HEK293 (cell line): ENCODE results near the gene NABP2.

Experiments
- GLI4 ChIP-seq: fragments of 450-650 bp; formaldehyde crosslinking; IDR thresholded peaks from 2 replicates; pipeline ENCODE4 v1.5.1; 2016; ENCODE audit warnings: missing biosample characterization, missing genetic modification characterization
- HOXA7 ChIP-seq: sonication (generic); formaldehyde crosslinking; IDR thresholded peaks from 2 replicates; pipeline ENCODE4 v1.8.1; 2022; ENCODE audit warnings: missing genetic modification reagents, borderline replicate concordance
- KLF8 ChIP-seq: fragments of 450-650 bp; formaldehyde crosslinking; IDR thresholded peaks from 2 replicates; pipeline ENCODE4 v1.5.1; 2016; ENCODE audit warnings: missing biosample characterization, missing genetic modification characterization
- MEIS1 ChIP-seq: sonication (generic); formaldehyde crosslinking; IDR thresholded peaks from 2 replicates; pipeline ENCODE4 v1.8.1; 2022; ENCODE audit warnings: missing genetic modification reagents, mild to moderate bottlenecking, borderline replicate concordance
- ZBTB17 ChIP-seq: fragments of 450-650 bp; formaldehyde crosslinking; IDR thresholded peaks from 2 replicates; pipeline ENCODE4 v1.5.1; 2016; ENCODE audit warnings: missing biosample characterization, missing genetic modification characterization
- ZIC2 ChIP-seq: fragments of 450-650 bp; formaldehyde crosslinking; IDR thresholded peaks from 2 replicates; pipeline ENCODE4 v1.5.1; 2016; ENCODE audit warnings: missing biosample characterization, missing genetic modification characterization
- ZNF16 ChIP-seq: fragments of 450-650 bp; formaldehyde crosslinking; IDR thresholded peaks from 2 replicates; pipeline ENCODE4 v1.5.1; 2016; ENCODE audit warnings: low read depth, missing biosample characterization, missing genetic modification characterization
- ZNF175 ChIP-seq: fragments of 450-650 bp; formaldehyde crosslinking; IDR thresholded peaks from 2 replicates; pipeline ENCODE4 v1.5.1; 2016; ENCODE audit warnings: missing biosample characterization, missing genetic modification characterization
- ZNF184 ChIP-seq: fragments of 450-650 bp; IDR thresholded peaks from 2 replicates; pipeline ENCODE4 v1.5.1; 2018; ENCODE audit warnings: missing biosample characterization, mild to moderate bottlenecking, missing genetic modification characterization
- ZNF2 ChIP-seq: fragments of 450-650 bp; formaldehyde crosslinking; IDR thresholded peaks from 2 replicates; pipeline ENCODE4 v1.5.1; 2016; ENCODE audit warnings: missing biosample characterization, missing genetic modification characterization
- ZNF274 ChIP-seq, 2 experiments: fragments of 200-500 bp in 1 of 2; fragments of 450-650 bp in 1 of 2; sonication (Bioruptor generic) in 1 of 2; formaldehyde crosslinking in 1 of 2; IDR thresholded peaks; 2 replicates each; pipeline versions ENCODE4 v1.5.1 to v1.6.1; 2014 to 2016; ENCODE audit warnings: borderline replicate concordance in 1 of 2, inconsistent platforms in 1 of 2, low read length in 1 of 2, missing biosample characterization in 1 of 2, missing genetic modification characterization in 1 of 2
- ZNF366 ChIP-seq: fragments of 450-650 bp; formaldehyde crosslinking; conservative IDR thresholded peaks from 2 replicates; pipeline ENCODE4 v1.5.1; 2016; ENCODE audit warnings: missing biosample characterization, missing genetic modification characterization
- ZNF391 ChIP-seq: fragments of 450-650 bp; formaldehyde crosslinking; IDR thresholded peaks from 2 replicates; pipeline ENCODE4 v1.5.1; 2016; ENCODE audit warnings: low read depth, missing biosample characterization, missing genetic modification characterization, borderline replicate concordance
- ZNF501 ChIP-seq: fragments of 450-650 bp; formaldehyde crosslinking; IDR thresholded peaks from 2 replicates; pipeline ENCODE4 v1.5.1; 2016; ENCODE audit warnings: missing biosample characterization, missing genetic modification characterization
- ZNF530 ChIP-seq: fragments of 450-650 bp; formaldehyde crosslinking; IDR thresholded peaks from 2 replicates; pipeline ENCODE4 v1.5.1; 2016; ENCODE audit warnings: low read depth, missing biosample characterization, missing genetic modification characterization
- ZNF677 ChIP-seq: fragments of 450-650 bp; IDR thresholded peaks from 2 replicates; pipeline ENCODE4 v1.5.0; 2018; ENCODE audit warnings: missing biosample characterization, mild to moderate bottlenecking, missing genetic modification characterization, moderate library complexity
- ZNF792 ChIP-seq: fragments of 450-650 bp; formaldehyde crosslinking; IDR thresholded peaks from 2 replicates; pipeline ENCODE4 v1.5.1; 2016; ENCODE audit warnings: missing biosample characterization, missing genetic modification characterization
- TF ChIP-seq, protein P1 (sequence below): fragments of 450-650 bp; formaldehyde crosslinking; IDR thresholded peaks from 2 replicates; pipeline ENCODE4 v1.5.1; 2016; ENCODE audit warnings: missing biosample characterization, missing genetic modification characterization
- TF ChIP-seq, protein P2 (sequence below): fragments of 450-650 bp; formaldehyde crosslinking; IDR thresholded peaks from 2 replicates; pipeline ENCODE4 v1.5.1; 2017; ENCODE audit warnings: missing biosample characterization, missing genetic modification characterization
- TF ChIP-seq, protein P3 (sequence below): fragments of 450-650 bp; formaldehyde crosslinking; IDR thresholded peaks from 2 replicates; pipeline ENCODE4 v1.5.1; 2016; ENCODE audit warnings: missing biosample characterization, missing genetic modification characterization
- TF ChIP-seq, protein P4 (sequence below): fragments of 450-650 bp; formaldehyde crosslinking; IDR thresholded peaks from 2 replicates; pipeline ENCODE4 v1.5.1; 2016; ENCODE audit warnings: missing biosample characterization, missing genetic modification characterization, borderline replicate concordance
- TF ChIP-seq, protein P5 (sequence below): fragments of 450-650 bp; formaldehyde crosslinking; IDR thresholded peaks from 2 replicates; pipeline ENCODE4 v1.5.1; 2016; ENCODE audit warnings: missing biosample characterization, missing genetic modification characterization
- TF ChIP-seq, protein P6 (sequence below): fragments of 450-650 bp; formaldehyde crosslinking; IDR thresholded peaks from 2 replicates; pipeline ENCODE4 v1.5.1; 2017; ENCODE audit warnings: missing biosample characterization, missing genetic modification characterization
- TF ChIP-seq, protein P7 (sequence below): fragments of 450-650 bp; formaldehyde crosslinking; IDR thresholded peaks from 2 replicates; pipeline ENCODE4 v1.5.1; 2017; ENCODE audit warnings: missing biosample characterization, missing genetic modification characterization

The NABP2 gene

DNA sequence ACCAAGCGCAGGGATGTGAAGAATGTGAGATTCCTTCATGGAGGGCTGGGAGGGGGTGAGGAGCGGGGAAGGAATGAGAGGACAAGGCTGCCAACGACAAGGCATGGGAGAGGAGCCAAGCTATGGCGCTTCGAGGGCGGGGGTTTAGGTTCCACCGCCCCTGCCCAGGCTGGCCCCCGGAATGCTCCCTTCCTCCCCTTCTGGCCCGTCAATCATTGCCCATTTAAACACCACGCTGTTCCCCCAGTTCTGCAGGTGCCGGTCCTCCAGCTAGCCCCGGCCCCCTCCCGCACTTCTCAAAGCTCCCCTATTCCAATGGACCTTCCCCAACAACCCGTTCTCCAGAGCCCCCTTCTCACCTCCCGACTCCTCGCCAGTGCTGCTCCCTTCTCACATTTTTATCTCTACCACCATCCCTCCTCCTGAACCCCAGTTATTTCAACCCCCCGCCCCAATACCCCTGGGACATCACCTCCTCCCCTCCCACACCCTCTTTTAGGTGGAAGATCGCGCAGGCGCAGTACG, 2.8 kb upstream of the NABP2 start (continued):
- TF ChIP-seq, protein P1, sequence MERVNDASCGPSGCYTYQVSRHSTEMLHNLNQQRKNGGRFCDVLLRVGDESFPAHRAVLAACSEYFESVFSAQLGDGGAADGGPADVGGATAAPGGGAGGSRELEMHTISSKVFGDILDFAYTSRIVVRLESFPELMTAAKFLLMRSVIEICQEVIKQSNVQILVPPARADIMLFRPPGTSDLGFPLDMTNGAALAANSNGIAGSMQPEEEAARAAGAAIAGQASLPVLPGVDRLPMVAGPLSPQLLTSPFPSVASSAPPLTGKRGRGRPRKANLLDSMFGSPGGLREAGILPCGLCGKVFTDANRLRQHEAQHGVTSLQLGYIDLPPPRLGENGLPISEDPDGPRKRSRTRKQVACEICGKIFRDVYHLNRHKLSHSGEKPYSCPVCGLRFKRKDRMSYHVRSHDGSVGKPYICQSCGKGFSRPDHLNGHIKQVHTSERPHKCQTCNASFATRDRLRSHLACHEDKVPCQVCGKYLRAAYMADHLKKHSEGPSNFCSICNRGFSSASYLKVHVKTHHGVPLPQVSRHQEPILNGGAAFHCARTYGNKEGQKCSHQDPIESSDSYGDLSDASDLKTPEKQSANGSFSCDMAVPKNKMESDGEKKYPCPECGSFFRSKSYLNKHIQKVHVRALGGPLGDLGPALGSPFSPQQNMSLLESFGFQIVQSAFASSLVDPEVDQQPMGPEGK (tag by site-specific recombination), result peak; percentile 99
- TF ChIP-seq ZNF792 (tag by site-specific recombination) (no peak), ZNF16 (tag by site-specific recombination) (no peak), ZNF274 (IDR thresholded peaks at IDR 0.05; ENCODE audit: low read length) (no peak), ZNF274 (tag by site-specific recombination; IDR thresholded peaks at IDR 0.05; ENCODE audit: borderline replicate concordance) (no peak), ZNF501 (tag by site-specific recombination) (no peak; the same call in 1 of the 2 replicates), ZBTB17 (tag by site-specific recombination) (no peak; the same call in 1 of the 2 replicates), HOXA7 (CRISPR knock-in tag) (no peak), ZIC2 (0 out of 2 replicates have a peak, but pooled peaks have one; percentile 10), ZNF530 (tag by site-specific recombination) (no peak), KLF8 (tag by site-specific recombination) (peak; percentile 67), ZNF175 (tag by site-specific recombination) (no peak), GLI4 (tag by site-specific recombination) (no peak), ZNF2 (tag by site-specific recombination) (peak; percentile 44; the same call in 1 of the 2 replicates), ZNF391 (0 out of 2 replicates have a peak, but pooled peaks have one; percentile 54), ZNF184 (tag by site-specific recombination) (no peak), MEIS1 (no peak), ZNF366 (tag by site-specific recombination) (peak; percentile 56; the same call in 1 of the 2 replicates), ZNF677 (no peak)
- TF ChIP-seq, protein P2, sequence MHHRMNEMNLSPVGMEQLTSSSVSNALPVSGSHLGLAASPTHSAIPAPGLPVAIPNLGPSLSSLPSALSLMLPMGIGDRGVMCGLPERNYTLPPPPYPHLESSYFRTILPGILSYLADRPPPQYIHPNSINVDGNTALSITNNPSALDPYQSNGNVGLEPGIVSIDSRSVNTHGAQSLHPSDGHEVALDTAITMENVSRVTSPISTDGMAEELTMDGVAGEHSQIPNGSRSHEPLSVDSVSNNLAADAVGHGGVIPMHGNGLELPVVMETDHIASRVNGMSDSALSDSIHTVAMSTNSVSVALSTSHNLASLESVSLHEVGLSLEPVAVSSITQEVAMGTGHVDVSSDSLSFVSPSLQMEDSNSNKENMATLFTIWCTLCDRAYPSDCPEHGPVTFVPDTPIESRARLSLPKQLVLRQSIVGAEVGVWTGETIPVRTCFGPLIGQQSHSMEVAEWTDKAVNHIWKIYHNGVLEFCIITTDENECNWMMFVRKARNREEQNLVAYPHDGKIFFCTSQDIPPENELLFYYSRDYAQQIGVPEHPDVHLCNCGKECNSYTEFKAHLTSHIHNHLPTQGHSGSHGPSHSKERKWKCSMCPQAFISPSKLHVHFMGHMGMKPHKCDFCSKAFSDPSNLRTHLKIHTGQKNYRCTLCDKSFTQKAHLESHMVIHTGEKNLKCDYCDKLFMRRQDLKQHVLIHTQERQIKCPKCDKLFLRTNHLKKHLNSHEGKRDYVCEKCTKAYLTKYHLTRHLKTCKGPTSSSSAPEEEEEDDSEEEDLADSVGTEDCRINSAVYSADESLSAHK (tag by site-specific recombination), result 0 out of 2 replicates have a peak, but pooled peaks have one; percentile 9
- TF ChIP-seq, protein P3, sequence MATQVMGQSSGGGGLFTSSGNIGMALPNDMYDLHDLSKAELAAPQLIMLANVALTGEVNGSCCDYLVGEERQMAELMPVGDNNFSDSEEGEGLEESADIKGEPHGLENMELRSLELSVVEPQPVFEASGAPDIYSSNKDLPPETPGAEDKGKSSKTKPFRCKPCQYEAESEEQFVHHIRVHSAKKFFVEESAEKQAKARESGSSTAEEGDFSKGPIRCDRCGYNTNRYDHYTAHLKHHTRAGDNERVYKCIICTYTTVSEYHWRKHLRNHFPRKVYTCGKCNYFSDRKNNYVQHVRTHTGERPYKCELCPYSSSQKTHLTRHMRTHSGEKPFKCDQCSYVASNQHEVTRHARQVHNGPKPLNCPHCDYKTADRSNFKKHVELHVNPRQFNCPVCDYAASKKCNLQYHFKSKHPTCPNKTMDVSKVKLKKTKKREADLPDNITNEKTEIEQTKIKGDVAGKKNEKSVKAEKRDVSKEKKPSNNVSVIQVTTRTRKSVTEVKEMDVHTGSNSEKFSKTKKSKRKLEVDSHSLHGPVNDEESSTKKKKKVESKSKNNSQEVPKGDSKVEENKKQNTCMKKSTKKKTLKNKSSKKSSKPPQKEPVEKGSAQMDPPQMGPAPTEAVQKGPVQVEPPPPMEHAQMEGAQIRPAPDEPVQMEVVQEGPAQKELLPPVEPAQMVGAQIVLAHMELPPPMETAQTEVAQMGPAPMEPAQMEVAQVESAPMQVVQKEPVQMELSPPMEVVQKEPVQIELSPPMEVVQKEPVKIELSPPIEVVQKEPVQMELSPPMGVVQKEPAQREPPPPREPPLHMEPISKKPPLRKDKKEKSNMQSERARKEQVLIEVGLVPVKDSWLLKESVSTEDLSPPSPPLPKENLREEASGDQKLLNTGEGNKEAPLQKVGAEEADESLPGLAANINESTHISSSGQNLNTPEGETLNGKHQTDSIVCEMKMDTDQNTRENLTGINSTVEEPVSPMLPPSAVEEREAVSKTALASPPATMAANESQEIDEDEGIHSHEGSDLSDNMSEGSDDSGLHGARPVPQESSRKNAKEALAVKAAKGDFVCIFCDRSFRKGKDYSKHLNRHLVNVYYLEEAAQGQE (tag by site-specific recombination), result no peak
- TF ChIP-seq, protein P4, sequence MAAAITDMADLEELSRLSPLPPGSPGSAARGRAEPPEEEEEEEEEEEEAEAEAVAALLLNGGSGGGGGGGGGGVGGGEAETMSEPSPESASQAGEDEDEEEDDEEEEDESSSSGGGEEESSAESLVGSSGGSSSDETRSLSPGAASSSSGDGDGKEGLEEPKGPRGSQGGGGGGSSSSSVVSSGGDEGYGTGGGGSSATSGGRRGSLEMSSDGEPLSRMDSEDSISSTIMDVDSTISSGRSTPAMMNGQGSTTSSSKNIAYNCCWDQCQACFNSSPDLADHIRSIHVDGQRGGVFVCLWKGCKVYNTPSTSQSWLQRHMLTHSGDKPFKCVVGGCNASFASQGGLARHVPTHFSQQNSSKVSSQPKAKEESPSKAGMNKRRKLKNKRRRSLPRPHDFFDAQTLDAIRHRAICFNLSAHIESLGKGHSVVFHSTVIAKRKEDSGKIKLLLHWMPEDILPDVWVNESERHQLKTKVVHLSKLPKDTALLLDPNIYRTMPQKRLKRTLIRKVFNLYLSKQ (tag by site-specific recombination), result no peak
- TF ChIP-seq, protein P5, sequence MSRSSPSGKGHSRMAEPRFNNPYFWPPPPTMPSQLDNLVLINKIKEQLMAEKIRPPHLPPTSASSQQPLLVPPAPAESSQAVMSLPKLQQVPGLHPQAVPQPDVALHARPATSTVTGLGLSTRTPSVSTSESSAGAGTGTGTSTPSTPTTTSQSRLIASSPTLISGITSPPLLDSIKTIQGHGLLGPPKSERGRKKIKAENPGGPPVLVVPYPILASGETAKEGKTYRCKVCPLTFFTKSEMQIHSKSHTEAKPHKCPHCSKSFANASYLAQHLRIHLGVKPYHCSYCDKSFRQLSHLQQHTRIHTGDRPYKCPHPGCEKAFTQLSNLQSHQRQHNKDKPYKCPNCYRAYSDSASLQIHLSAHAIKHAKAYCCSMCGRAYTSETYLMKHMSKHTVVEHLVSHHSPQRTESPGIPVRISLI (tag by site-specific recombination), result no peak
- TF ChIP-seq, protein P6, sequence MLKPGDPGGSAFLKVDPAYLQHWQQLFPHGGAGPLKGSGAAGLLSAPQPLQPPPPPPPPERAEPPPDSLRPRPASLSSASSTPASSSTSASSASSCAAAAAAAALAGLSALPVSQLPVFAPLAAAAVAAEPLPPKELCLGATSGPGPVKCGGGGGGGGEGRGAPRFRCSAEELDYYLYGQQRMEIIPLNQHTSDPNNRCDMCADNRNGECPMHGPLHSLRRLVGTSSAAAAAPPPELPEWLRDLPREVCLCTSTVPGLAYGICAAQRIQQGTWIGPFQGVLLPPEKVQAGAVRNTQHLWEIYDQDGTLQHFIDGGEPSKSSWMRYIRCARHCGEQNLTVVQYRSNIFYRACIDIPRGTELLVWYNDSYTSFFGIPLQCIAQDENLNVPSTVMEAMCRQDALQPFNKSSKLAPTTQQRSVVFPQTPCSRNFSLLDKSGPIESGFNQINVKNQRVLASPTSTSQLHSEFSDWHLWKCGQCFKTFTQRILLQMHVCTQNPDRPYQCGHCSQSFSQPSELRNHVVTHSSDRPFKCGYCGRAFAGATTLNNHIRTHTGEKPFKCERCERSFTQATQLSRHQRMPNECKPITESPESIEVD (tag by site-specific recombination), result no peak
- TF ChIP-seq, protein P7, sequence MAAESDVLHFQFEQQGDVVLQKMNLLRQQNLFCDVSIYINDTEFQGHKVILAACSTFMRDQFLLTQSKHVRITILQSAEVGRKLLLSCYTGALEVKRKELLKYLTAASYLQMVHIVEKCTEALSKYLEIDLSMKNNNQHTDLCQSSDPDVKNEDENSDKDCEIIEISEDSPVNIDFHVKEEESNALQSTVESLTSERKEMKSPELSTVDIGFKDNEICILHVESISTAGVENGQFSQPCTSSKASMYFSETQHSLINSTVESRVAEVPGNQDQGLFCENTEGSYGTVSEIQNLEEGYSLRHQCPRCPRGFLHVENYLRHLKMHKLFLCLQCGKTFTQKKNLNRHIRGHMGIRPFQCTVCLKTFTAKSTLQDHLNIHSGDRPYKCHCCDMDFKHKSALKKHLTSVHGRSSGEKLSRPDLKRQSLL, result no peak; the same call in 1 of the 2 replicates
